ENCODE data around the gene RAB5IF. TPM values are rescaled to one million over a fixed set of nuclear protein-coding genes. Genes with fewer than 3 reads are reported as not detected.
A peak's percentile ranks its signal among the peaks of the same experiment; 100 is the strongest.

RAB5IF gene
- total and polyA plus RNA-seq, 10 donors = 67.8 to 131 (median 96.4) TPM

- DNase-seq = no peak
- Histone ChIP-seq H3K36me3 (no peaks in the 10 kb centered on the region), H3K9me3 (no peaks in the 10 kb centered on the region), H3K4me1 (peaks cover 0 to 70% (median 37%) of the 10 kb centered on the region in 6 donors), H3K27ac (no peak overlapping the region), H3K4me3 (no peak overlapping the region), H3K27me3 (replicated peaks in 1 of 7) (no peaks in the 10 kb centered on the region)
- intact Hi-C loops (cut with DNase I; ENCODE audit: low total_unique reads) = loop anchor here (10.0 kb wide), 1 partner anchor 47 kb away; no protein-coding TSS in a partner anchor
- TF ChIP-seq CTCF (IDR thresholded peaks at IDR 0.05 in 8 of 11, conservative IDR thresholded peaks at IDR 0.05 in 3 of 11) = no peak
- TF ChIP-seq POLR2AphosphoS5 (IDR thresholded peaks at IDR 0.05) = no peak
- no peak for TF ChIP-seq POLR2A (IDR thresholded peaks at IDR 0.05)
- 44 to 49% (median 48%) methylated on average over 1 of the region's 1 CpG for WGBS, 5 donors
Observed at GRCh38 chr20:36601540-36601939, 4.0 kb upstream of the RAB5IF start.

- Histone ChIP-seq H3K4me3 (peak overlapping the region in 7 of 8 donors; percentile 70 to 98 (median 94)), H3K4me1 (peaks cover 12 to 62% (median 45%) of the 10 kb centered on the region in 6 donors), H3K36me3 (peaks cover 2 to 28% (median 23%) of the 10 kb centered on the region in 6 donors), H3K9me3 (no peaks in the 10 kb centered on the region), H3K27me3 (replicated peaks in 1 of 7) (no peaks in the 10 kb centered on the region), H3K27ac (peak overlapping the region; percentile 84 to 100 (median 96))
- peak; percentile 93 for DNase-seq
- no peak for TF ChIP-seq POLR2A (IDR thresholded peaks at IDR 0.05)
- TF ChIP-seq CTCF (IDR thresholded peaks at IDR 0.05 in 8 of 11, conservative IDR thresholded peaks at IDR 0.05 in 3 of 11) = no peak
- TF ChIP-seq POLR2AphosphoS5 (IDR thresholded peaks at IDR 0.05) = no peak
- intact Hi-C loops (cut with DNase I; ENCODE audit: low total_unique reads) = loop anchor here (10.0 kb wide), 1 partner anchor 50 kb away; no protein-coding TSS in a partner anchor
- WGBS, 5 donors = 20 to 29% (median 24%) methylated on average over 15 of the region's 15 CpGs
Observed at GRCh38 chr20:36604952-36605398, 604 bp upstream of the RAB5IF start.

GRCh38 chr20:36606158-36607066 is 833 bp downstream of the RAB5IF start:
- no peaks in the 10 kb centered on the region for H3K9me3 ChIP-seq
- peak in 1 of 3 donors; percentile 62 for TF ChIP-seq POLR2AphosphoS5 (IDR thresholded peaks at IDR 0.05)
- no peak for TF ChIP-seq POLR2A (IDR thresholded peaks at IDR 0.05)
- no peak for TF ChIP-seq CTCF (IDR thresholded peaks at IDR 0.05 in 8 of 11, conservative IDR thresholded peaks at IDR 0.05 in 3 of 11)
- no peaks in the 10 kb centered on the region for H3K27me3 ChIP-seq (replicated peaks in 1 of 7)
- peak overlapping the region; percentile 74 to 100 (median 96) for H3K27ac ChIP-seq
- peaks cover 12 to 48% (median 35%) of the 10 kb centered on the region in 6 donors for H3K4me1 ChIP-seq
- intact Hi-C loops (cut with DNase I; ENCODE audit: low total_unique reads) = loop anchor here (10.0 kb wide), 1 partner anchor 52 kb away; no protein-coding TSS in a partner anchor
- no peak for DNase-seq
- H3K36me3 ChIP-seq = peaks cover 2 to 43% (median 37%) of the 10 kb centered on the region in 6 donors
- peak overlapping the region; percentile 70 to 98 (median 94) for H3K4me3 ChIP-seq
- 0 to 2% (median 1%) methylated on average over 30 to 31 of the region's 31 CpGs for WGBS, 5 donors

All from spleen (tissue), 11 donors.